H1 (cell line): ENCODE results near the gene WRAP73. TPM values are rescaled to one million over a fixed set of nuclear protein-coding genes. Genes with fewer than 3 reads are reported as not detected.

Experiments used
- CTCF ChIA-PET: fragments of 300-600 bp; sonication (Branson Sonifier 250); formaldehyde crosslinking; loops from one replicate; lab custom pipeline; 2021; ENCODE audit not compliant: partially characterized antibody; lab: Charles Lee
- POLR2A ChIA-PET: fragments of 300-600 bp; sonication (Branson Sonifier 250); formaldehyde crosslinking; loops from one replicate; lab custom pipeline; 2021; ENCODE audit warnings: inconsistent platforms; ENCODE audit not compliant: partially characterized antibody; lab: Charles Lee
- DNase-seq, 2 experiments: peaks; one replicate each; pipeline versions ENCODE4 v3.0.0 to v3.0.0-alpha.2; 2010 to 2022; ENCODE audit warnings: low spot score in 2 of 2, low read depth in 1 of 2, mixed read lengths in 1 of 2
- FAIRE-seq: peaks from 2 replicates; lab custom pipeline; 2011; peaks lifted over from hg19 to GRCh38; lab: Jason Lieb, UNC
- H2AFZ ChIP-seq: 2 replicates; pipeline ENCODE4 v1.8.1; 2012; ENCODE audit warnings: low read length, inconsistent platforms
- H2AK5ac ChIP-seq: 2 replicates; pipeline ENCODE4 v1.6.1; 2013; ENCODE audit warnings: low read depth, low read length
- H2BK120ac ChIP-seq: replicated peaks from 2 replicates; pipeline ENCODE3; 2013; ENCODE audit warnings: low read depth, low read length, inconsistent platforms
- H2BK12ac ChIP-seq: 2 replicates; pipeline ENCODE4 v1.6.1; 2013; ENCODE audit warnings: low read depth, low read length
- H2BK15ac ChIP-seq: 2 replicates; pipeline ENCODE4 v1.6.1; 2013; ENCODE audit warnings: low read length
- H2BK20ac ChIP-seq: 2 replicates; pipeline ENCODE4 v1.6.1; 2013; ENCODE audit warnings: low read length
- H2BK5ac ChIP-seq: 2 replicates; pipeline ENCODE4 v1.6.1; 2013; ENCODE audit warnings: low read depth, low read length
- H3K14ac ChIP-seq: 2 replicates; pipeline ENCODE4 v1.6.1; 2013; ENCODE audit warnings: inconsistent platforms; ENCODE audit not compliant: insufficient read length
- H3K18ac ChIP-seq: 2 replicates; pipeline ENCODE4 v1.6.1; 2013; ENCODE audit warnings: low read length; ENCODE audit errors: extremely low read depth
- H3K23ac ChIP-seq: 2 replicates; pipeline ENCODE4 v1.6.1; 2013; ENCODE audit warnings: inconsistent platforms; ENCODE audit not compliant: insufficient read length
- H3K23me2 ChIP-seq: 2 replicates; pipeline ENCODE4 v1.6.1; 2013; ENCODE audit warnings: low read depth, low read length
- H3K27ac ChIP-seq: 2 replicates; pipeline ENCODE4 v1.6.1; 2011; ENCODE audit warnings: low read depth, low read length, inconsistent platforms
- H3K27me3 ChIP-seq, 4 experiments: replicated peaks in 1 of 4; 1 replicate in 1 of 4; 2 replicates in 3 of 4; pipeline versions ENCODE4 v1.6.1 to v1.8.1; 2011 to 2013; ENCODE audit warnings: low read length in 3 of 4, mild to moderate bottlenecking in 3 of 4, inconsistent platforms in 2 of 4, mixed read lengths in 2 of 4, moderate library complexity in 1 of 4; ENCODE audit not compliant: control insufficient read depth in 3 of 4, insufficient read depth in 3 of 4; ENCODE audit errors: extremely low read depth in 1 of 4
- H3K36me3 ChIP-seq, 4 experiments: 2 replicates each; pipeline versions ENCODE4 v1.6.1 to v1.8.1; 2011 to 2013; ENCODE audit warnings: mild to moderate bottlenecking in 4 of 4, low read length in 3 of 4, moderate library complexity in 2 of 4, control low read depth in 1 of 4, inconsistent platforms in 1 of 4; ENCODE audit not compliant: insufficient read depth in 4 of 4, control insufficient read depth in 2 of 4
- H3K4ac ChIP-seq: replicated peaks from 2 replicates; pipeline ENCODE3; 2013; ENCODE audit warnings: low read length, low read depth, mixed read lengths, inconsistent platforms; ENCODE audit not compliant: insufficient read length
- H3K4me1 ChIP-seq, 4 experiments: replicated peaks in 1 of 4; 1 replicate in 1 of 4; 2 replicates in 3 of 4; pipeline versions ENCODE4 v1.6.1 to v1.8.1; 2011 to 2013; ENCODE audit warnings: low read length in 3 of 4, inconsistent platforms in 2 of 4, mixed read lengths in 1 of 4; ENCODE audit not compliant: insufficient read depth in 4 of 4, control insufficient read depth in 3 of 4
- H3K4me2 ChIP-seq, 2 experiments: 2 replicates each; pipeline versions ENCODE4 v1.6.1 to v1.8.1; 2011 to 2013; ENCODE audit warnings: low read depth in 2 of 2, low read length in 2 of 2, control low read depth in 1 of 2, inconsistent platforms in 1 of 2, mild to moderate bottlenecking in 1 of 2; ENCODE audit not compliant: insufficient read depth in 1 of 2
- H3K4me3 ChIP-seq, 4 experiments: fragments of 200-600, 300-600 bp in 1 of 4; sonication (generic), shearing (Covaris generic), sonication (Bioruptor Twin) in 1 of 4; 2 replicates each; pipeline versions ENCODE4 v1.5.1 to v1.8.1; 2011 to 2016; ENCODE audit warnings: low read length in 4 of 4, low read depth in 3 of 4, control low read depth in 2 of 4, inconsistent platforms in 2 of 4, mild to moderate bottlenecking in 2 of 4, mixed read lengths in 1 of 4, moderate library complexity in 1 of 4; ENCODE audit not compliant: insufficient read depth in 2 of 4; ENCODE audit errors: extremely low read depth in 1 of 4
- H3K56ac ChIP-seq: replicated peaks from 2 replicates; pipeline ENCODE3; 2013; ENCODE audit warnings: low read depth, mild to moderate bottlenecking, mixed read lengths, low read length, inconsistent platforms; ENCODE audit not compliant: insufficient read length
- H3K79me1 ChIP-seq: 2 replicates; pipeline ENCODE4 v1.6.1; 2013; ENCODE audit warnings: low read depth, low read length, control low read depth
- H3K79me2 ChIP-seq, 2 experiments: 2 replicates each; pipeline versions ENCODE4 v1.6.1 to v1.8.1; 2012 to 2013; ENCODE audit warnings: low read length in 2 of 2, mild to moderate bottlenecking in 2 of 2, inconsistent platforms in 1 of 2; ENCODE audit not compliant: insufficient read depth in 2 of 2, control insufficient read depth in 1 of 2
- H3K9ac ChIP-seq, 4 experiments: replicated peaks in 1 of 4; 1 replicate in 1 of 4; 2 replicates in 3 of 4; pipeline versions ENCODE4 v1.6.1 to v1.8.1; 2011 to 2013; ENCODE audit warnings: low read depth in 3 of 4, low read length in 3 of 4, control low read depth in 2 of 4, mild to moderate bottlenecking in 2 of 4, moderate library complexity in 2 of 4, inconsistent platforms in 1 of 4; ENCODE audit errors: extremely low read depth in 1 of 4
- H3K9me3 ChIP-seq, 2 experiments: 2 replicates each; pipeline versions ENCODE4 v1.6.1 to v1.8.1; 2012 to 2013; ENCODE audit warnings: mild to moderate bottlenecking in 2 of 2, moderate library complexity in 2 of 2, control low read depth in 1 of 2, inconsistent platforms in 1 of 2, low read depth in 1 of 2, low read length in 1 of 2, mixed read lengths in 1 of 2; ENCODE audit not compliant: insufficient read depth in 2 of 2
- H4K20me1 ChIP-seq, 2 experiments: replicated peaks in 1 of 2; 2 replicates each; pipeline versions ENCODE3 to v1.8.1; 2011 to 2013; ENCODE audit warnings: inconsistent platforms in 2 of 2, low read length in 2 of 2, mild to moderate bottlenecking in 1 of 2; ENCODE audit not compliant: insufficient read depth in 2 of 2, control insufficient read depth in 1 of 2
- H4K5ac ChIP-seq: 2 replicates; pipeline ENCODE4 v1.6.1; 2013; ENCODE audit warnings: low read length, low read depth, mixed read lengths, inconsistent platforms; ENCODE audit not compliant: insufficient read length
- H4K8ac ChIP-seq: 2 replicates; pipeline ENCODE4 v1.8.0; 2013; ENCODE audit warnings: mild to moderate bottlenecking, moderate library complexity, low read length, inconsistent platforms; ENCODE audit not compliant: insufficient read depth; ENCODE audit errors: extremely low read depth
- H4K91ac ChIP-seq: replicated peaks from 2 replicates; pipeline ENCODE3; 2013; ENCODE audit warnings: low read length, mixed read lengths, inconsistent platforms; ENCODE audit not compliant: insufficient read length
- CTBP2 ChIP-seq: IDR thresholded peaks from 2 replicates; pipeline ENCODE4 v1.7.0; 2011; ENCODE audit warnings: borderline replicate concordance, mild to moderate bottlenecking, moderate library complexity, mixed read lengths, low read length; ENCODE audit not compliant: insufficient read depth, insufficient read length
- RAD21 ChIP-seq, 2 experiments: IDR thresholded peaks in 1 of 2; conservative IDR thresholded peaks in 1 of 2; 2 replicates each; pipeline ENCODE4 v1.6.1; 2011; ENCODE audit warnings: low read depth in 2 of 2, low read length in 2 of 2, improper control_type of control experiment in 1 of 2, inconsistent platforms in 1 of 2, mild to moderate bottlenecking in 1 of 2, moderate library complexity in 1 of 2
- whole genome bisulfite sequencing, 2 experiments: shearing (Covaris generic) in 1 of 2; methylation state at CpG; one replicate each; pipeline versions ENCODE4 v1.1.6 to v1.1.7; 2013 to 2015; ENCODE audit warnings: low lambda C conversion rate in 2 of 2, mixed read lengths in 2 of 2, inconsistent platforms in 1 of 2, low coverage in 1 of 2, missing lambda C conversion rate in 1 of 2; ENCODE audit not compliant: insufficient replicate concordance in 2 of 2, insufficient coverage in 1 of 2, insufficient read length in 1 of 2; ENCODE audit errors: extremely low coverage in 1 of 2, missing lambda C conversion rate in 1 of 2; 5-methylcytosine and 5-hydroxymethylcytosine counted together
- polyA plus RNA-seq, 7 experiments: library from polyadenylated mRNA; depleted of rRNA in 3 of 7; stranded (reverse) in 5 of 7; unstranded in 2 of 7; fragments of >200 nt in 5 of 7; fragments of 200-250 nt in 2 of 7; gene quantifications; 1 replicate in 5 of 7; 2 replicates in 1 of 7; 4 replicates in 1 of 7; pipeline versions ENCODE4 v1.2.1 to v1.2.3, GENCODE V29; 2011 to 2013; ENCODE audit warnings: missing spikeins in 2 of 7, mixed read lengths in 2 of 7
- total RNA-seq: library from RNA; stranded (reverse); fragmentation: NEBNext Ultra II Directional; extraction: Animal tissue kit (Norgen Biotek cat#: 25700); gene quantifications from 2 replicates; pipeline ENCODE4 v1.2.1, GENCODE V29; 2021
- TF ChIP-seq, protein P1 (sequence below): IDR thresholded peaks from 2 replicates; pipeline ENCODE4 v1.6.1; 2012; ENCODE audit warnings: low read length, inconsistent platforms

Gene WRAP73
- total and polyA plus RNA-seq, 2 of the 8 experiments (the other 6 are each of a cell fraction or from before 2014, with no cell fraction given), result 30.3 to 50.7 TPM

DNA sequence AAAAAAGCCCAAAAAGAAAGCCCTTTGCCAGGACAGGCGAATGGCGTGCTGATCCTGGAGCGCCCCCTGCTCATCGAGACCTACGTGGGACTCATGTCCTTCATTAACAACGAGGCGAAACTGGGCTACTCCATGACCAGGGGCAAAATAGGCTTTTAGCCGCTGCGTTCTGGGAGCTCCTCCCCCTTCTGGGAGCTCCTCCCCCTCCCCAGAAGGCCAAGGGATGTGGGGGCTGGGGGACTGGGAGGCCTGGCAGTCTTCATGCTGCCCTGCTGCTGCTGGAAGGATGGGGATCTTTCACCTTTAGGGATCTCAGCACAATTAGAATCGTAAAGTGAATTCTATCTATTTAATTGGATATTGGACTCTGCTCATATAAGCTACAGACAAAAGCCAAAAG is 21.5 kb downstream of the WRAP73 start:
- no peak for DNase-seq
- Histone ChIP-seq H3K14ac (no peak overlapping the region), H3K56ac (no peak overlapping the region), H3K23ac (no peak overlapping the region), H4K20me1 (peaks cover 7% of the 10 kb centered on the region in 2 experiments), H3K9me3 (no peaks in the 10 kb centered on the region), H2AFZ (no peak overlapping the region), H3K4me1 (peaks cover 0 to 21% (median 4%) of the 10 kb centered on the region in 4 experiments; a peak in 6 of 7 replicates), H2BK5ac (no peak overlapping the region), H3K4ac (no peak overlapping the region), H2BK15ac (no peak overlapping the region), H3K23me2 (peaks cover 11% of the 10 kb centered on the region), H3K79me1 (no peaks in the 10 kb centered on the region), H4K91ac (no peak overlapping the region), H2BK12ac (no peak overlapping the region), H3K18ac (no peak overlapping the region), H2AK5ac (no peak overlapping the region), H3K27me3 (no peaks in the 10 kb centered on the region), H3K79me2 (no peaks in the 10 kb centered on the region; a peak in 1 of 4 replicates), H3K4me3 (no peak overlapping the region), H3K9ac (no peak overlapping the region), H3K4me2 (no peak overlapping the region), H2BK120ac (no peak overlapping the region), H2BK20ac (no peak overlapping the region), H4K5ac (no peak overlapping the region), H3K27ac (no peak overlapping the region), H3K36me3 (peaks cover 0 to 33% (median 8%) of the 10 kb centered on the region in 4 experiments; a peak in 6 of 8 replicates), H4K8ac (no peak overlapping the region; the same call in 1 of the 2 replicates)
- no peak for FAIRE-seq
- ChIA-PET POLR2A (no interaction called here), CTCF (interaction anchor here (0.8 to 4.8 kb wide), 12 partner anchors 8 to 175 kb away, joined by 3 to 22 read pairs (median 5); no protein-coding TSS in a partner anchor)
- 86% methylated on average over 7 of the region's 10 CpGs; no CpG with 5 or more reads in 1 of the 2 experiments for WGBS, 2 experiments
- no peak for TF ChIP-seq CTBP2
- 0 out of 4 replicates have a peak, but pooled peaks of 1 of the 2 experiments have one; percentile 2 for TF ChIP-seq RAD21 (IDR thresholded peaks at IDR 0.05 in 1 of 2, conservative IDR thresholded peaks at IDR 0.05 in 1 of 2; ENCODE audit: low read depth in 2 of 2, low read length in 2 of 2)
- TF ChIP-seq, protein P1, sequence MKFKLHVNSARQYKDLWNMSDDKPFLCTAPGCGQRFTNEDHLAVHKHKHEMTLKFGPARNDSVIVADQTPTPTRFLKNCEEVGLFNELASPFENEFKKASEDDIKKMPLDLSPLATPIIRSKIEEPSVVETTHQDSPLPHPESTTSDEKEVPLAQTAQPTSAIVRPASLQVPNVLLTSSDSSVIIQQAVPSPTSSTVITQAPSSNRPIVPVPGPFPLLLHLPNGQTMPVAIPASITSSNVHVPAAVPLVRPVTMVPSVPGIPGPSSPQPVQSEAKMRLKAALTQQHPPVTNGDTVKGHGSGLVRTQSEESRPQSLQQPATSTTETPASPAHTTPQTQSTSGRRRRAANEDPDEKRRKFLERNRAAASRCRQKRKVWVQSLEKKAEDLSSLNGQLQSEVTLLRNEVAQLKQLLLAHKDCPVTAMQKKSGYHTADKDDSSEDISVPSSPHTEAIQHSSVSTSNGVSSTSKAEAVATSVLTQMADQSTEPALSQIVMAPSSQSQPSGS, result no peak
